ENCODE results near the gene SUPT6H. TPM values are rescaled to one million over a fixed set of nuclear protein-coding genes. Genes with fewer than 3 reads are reported as not detected.
"Not testable (repeated sequence)": the region's sequence is repeated elsewhere in the genome, so short reads cannot be mapped to it uniquely, and the experiment has no call there.

The SUPT6H gene
- total RNA-seq, 4 donors from 2014 or later: 51.9 to 98.8 (median 63.1) TPM

DNA sequence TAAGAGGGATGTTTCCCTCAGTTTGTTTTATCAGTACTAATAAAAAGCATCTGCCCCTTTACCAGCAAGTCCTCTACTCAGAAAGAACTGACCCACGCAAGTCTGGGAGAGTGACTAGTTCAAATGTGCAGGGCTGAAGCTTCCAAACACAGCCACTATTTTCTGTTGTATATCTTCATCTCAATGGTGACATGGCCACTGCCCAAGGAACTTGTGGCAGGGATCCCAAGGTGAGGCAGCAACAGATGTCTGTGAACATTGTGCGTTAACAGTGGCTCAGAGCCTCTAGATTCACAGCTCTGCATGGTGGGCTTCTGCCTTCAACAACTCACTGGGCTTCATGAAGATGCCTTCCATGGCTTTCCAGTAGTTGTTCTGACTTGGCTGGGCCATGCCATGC, 13.3 kb upstream of the SUPT6H start:
- no peak for ATAC-seq (ENCODE audit: low FRiP score)
- TF ChIP-seq CTCF (IDR thresholded peaks at IDR 0.05): no peak
- no peak for DNase-seq (ENCODE audit: low spot score)

DNA sequence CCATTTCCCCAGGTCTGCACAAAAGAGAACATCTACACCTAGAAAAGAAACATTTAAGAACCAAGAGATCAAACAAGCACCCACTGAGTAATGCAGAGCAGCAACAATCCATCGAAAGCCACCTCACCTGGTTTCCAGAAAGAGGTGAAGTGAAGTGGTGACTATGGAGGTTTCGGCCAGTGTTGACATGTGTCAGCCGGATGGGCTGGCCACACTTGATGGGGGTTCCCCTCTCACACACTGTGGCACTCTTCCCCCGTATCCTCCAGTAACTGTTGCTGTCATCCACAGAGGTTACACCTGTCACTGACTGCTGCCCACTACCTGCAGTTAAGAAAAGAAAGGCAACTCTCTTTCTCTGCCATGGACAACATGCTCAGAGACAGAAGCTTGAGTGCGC, 6.8 kb upstream of the SUPT6H start:
- no peak for TF ChIP-seq CTCF (IDR thresholded peaks at IDR 0.05)
- no peak for DNase-seq (ENCODE audit: low spot score)
- no peak for ATAC-seq (ENCODE audit: low FRiP score)

GRCh38 chr17:28657756-28658155, 4.2 kb upstream of the SUPT6H start:
- TF ChIP-seq CTCF (IDR thresholded peaks at IDR 0.05): no peak
- ATAC-seq (ENCODE audit: low FRiP score) (no peak), DNase-seq (ENCODE audit: low spot score) (no peak)

- ATAC-seq (ENCODE audit: low FRiP score); DNase-seq (ENCODE audit: low spot score): not testable (repeated sequence)
Measured at GRCh38 chr17:28658342-28658741, 3.7 kb upstream of the SUPT6H start.

- not testable (repeated sequence) for DNase-seq (ENCODE audit: low spot score); ATAC-seq (ENCODE audit: low FRiP score)
Measured at GRCh38 chr17:28658766-28659496, 3.1 kb upstream of the SUPT6H start.

DNA sequence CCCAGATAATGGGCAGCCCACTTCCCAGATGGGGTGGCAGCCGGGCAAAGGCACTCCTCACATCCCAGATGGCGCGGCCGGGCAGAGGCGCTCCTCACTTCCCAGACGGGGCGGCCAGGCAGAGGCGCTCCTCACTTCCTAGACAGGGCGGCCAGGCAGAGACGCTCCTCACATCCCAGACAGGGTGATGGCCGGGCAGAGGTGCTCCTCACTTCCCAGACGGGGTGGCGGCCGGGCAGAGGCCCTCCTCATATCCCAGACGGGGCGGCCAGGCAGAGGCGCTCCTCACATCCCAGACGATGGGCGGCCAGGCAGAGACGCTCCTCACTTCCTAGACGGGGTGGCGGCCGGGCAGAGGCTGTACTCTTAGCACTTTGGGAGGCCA, 2.5 kb upstream of the SUPT6H start:
- DNase-seq (ENCODE audit: low spot score); ATAC-seq (ENCODE audit: low FRiP score): not testable (repeated sequence)

- DNase-seq (ENCODE audit: low spot score) (no peak), ATAC-seq (ENCODE audit: low FRiP score) (peak; percentile 3)
- no peak for TF ChIP-seq CTCF (IDR thresholded peaks at IDR 0.05)
Measured at GRCh38 chr17:28662527-28662829, 473 bp downstream of the SUPT6H start.

- ATAC-seq (ENCODE audit: low FRiP score): no peak
- DNase-seq (ENCODE audit: low spot score): no peak
- TF ChIP-seq CTCF (IDR thresholded peaks at IDR 0.05): no peak
Measured at GRCh38 chr17:28663723-28664122, 1.7 kb downstream of the SUPT6H start.

DNA sequence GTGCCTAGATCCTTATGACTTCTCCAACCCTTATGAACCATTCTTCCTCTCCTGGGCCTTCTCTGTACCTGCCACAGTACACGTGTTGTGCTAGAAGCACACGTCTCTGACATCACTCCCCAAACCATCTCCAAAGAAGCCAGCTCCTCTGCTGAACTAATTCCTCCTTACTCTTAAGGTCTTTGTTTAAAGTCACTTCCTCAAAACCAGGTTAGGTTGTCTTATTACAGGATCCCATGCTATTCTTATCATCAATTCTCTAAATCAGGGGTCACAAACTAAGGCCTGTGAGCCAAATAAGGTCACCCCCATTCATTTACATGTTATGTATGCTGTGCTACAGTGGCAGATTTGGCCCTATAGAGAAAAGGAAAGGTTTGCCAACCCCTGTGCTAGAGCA, 4.0 kb downstream of the SUPT6H start:
- TF ChIP-seq CTCF (IDR thresholded peaks at IDR 0.05): no peak
- DNase-seq (ENCODE audit: low spot score) (no peak), ATAC-seq (ENCODE audit: low FRiP score) (no peak)
